Eye (tissue), 1 donor: Measurements from ENCODE around the gene WDR44.
"Not testable (repeated sequence)": the region's sequence is repeated elsewhere in the genome, so short reads cannot be mapped to it uniquely, and the experiment has no call there.

Source experiments
- DNase-seq: peaks from one replicate; pipeline ENCODE4 v3.0.0-alpha.2; 2015

Gene WDR44

GRCh38 chrX:118345464-118346257 is at the start of gene WDR44:
WDR44 (plus strand) TSS chrX:118346106; CDS start chrX:118346504, 398 bp downstream.
- DNase-seq, result peak; percentile 97

- DNase-seq, result not testable (repeated sequence)
These were observed 40.1 kb upstream of the WDR44 start for GRCh38 chrX:118305827-118306226.

GRCh38 chrX:118315529-118315928 is 30.4 kb upstream of the WDR44 start:
- no peak for DNase-seq

DNA sequence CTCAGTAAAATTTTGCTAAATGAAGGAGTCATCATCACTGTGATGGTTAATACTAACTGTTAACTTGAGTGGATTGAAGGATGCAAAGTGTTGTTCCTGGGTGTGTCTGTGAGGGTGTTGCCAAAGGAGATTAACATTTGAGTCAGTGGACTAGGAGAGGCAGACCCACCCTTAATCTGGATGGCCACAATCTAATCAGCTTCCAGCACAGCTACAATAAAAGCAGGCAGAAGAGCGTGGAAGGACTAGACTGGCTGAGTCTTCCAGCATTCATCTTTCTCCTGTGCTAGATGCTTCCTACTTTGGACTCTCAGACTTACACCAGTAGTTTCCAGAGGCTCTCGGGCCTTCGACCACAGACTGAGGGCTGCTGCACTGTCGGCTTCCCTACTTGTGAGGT is 21.3 kb upstream of the WDR44 start:
- DNase-seq, result no peak

DNA sequence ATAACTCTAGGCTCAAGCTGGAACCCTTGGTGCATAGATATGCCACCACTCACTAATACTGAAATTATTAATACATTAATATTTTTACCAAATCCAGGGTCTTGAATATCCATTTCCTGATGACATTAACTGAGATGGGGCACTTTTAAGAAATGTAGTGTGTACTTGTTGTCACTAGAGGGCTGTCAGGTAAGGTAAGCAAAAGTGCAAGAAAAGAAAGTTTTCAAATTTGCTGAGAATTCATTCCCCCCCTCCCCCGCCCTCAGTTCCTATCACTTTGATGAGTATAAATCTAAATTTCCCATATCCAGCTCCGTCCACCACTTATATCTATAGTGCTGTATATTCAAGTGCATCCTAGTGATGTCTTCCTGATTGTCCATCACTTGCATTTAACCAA is 20.5 kb upstream of the WDR44 start:
- no peak for DNase-seq

- DNase-seq, result no peak
These were observed 16.7 kb upstream of the WDR44 start for GRCh38 chrX:118329175-118329574.

DNA sequence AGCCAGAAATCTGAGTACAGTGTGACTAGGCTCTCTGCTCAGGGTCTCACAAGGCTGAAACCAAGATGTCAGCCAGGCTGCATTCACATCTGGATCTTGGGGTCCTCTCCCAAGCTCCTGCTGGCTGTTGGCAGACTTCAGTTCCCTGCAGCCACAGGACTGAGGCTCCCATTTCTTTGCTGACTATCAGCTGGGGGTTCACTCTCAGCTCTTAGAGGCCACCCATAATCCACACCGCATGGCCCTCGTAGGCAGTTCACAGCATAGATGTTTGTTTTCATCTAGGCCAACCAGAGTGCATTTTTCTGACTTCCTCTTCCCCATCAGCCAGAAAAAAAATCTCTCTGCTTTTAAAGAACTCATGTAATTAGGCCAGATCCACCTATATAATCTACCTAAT is 8.2 kb upstream of the WDR44 start:
- no peak for DNase-seq

DNA sequence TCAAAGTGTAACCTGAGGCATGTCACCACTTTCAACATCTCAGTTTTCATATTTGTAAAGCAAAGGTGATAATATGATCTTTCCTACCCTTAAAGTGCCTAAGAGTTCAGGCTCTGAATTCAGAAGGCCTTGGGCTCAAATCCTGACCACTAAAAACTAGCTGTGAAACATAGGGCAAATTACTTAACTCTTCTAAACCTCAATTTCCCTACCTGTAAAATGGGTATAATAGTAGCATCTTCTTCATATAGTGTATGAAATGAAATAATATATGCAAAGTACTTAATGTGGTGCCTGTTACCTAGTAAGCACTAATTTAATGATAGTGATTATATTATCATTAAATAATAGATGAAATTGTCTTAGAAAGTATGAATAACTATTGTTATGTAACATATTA is 7.0 kb upstream of the WDR44 start:
- no peak for DNase-seq

DNA sequence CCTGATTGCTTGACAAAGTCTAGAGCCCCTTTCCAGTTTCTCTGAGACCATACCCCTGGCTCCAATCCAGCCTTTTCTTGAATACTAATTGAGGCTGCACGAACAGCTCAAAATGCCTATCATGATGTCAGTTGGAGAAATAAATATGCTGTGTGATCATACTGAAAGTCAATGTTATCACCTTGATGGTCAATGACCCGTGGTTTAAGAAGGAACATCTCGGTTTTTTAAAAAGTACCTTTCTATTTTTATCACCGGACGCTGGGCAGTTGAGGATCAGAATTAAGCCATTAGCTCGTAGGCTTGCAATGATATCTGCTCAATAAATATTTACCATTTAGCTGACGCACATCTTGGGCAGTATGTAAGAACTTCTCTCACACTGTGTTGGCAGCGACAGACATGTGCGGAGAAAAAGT is 852 bp upstream of the WDR44 start:
- no peak for DNase-seq

- DNase-seq, result no peak
These were observed 570 bp downstream of the WDR44 start for GRCh38 chrX:118346258-118347094.

DNA sequence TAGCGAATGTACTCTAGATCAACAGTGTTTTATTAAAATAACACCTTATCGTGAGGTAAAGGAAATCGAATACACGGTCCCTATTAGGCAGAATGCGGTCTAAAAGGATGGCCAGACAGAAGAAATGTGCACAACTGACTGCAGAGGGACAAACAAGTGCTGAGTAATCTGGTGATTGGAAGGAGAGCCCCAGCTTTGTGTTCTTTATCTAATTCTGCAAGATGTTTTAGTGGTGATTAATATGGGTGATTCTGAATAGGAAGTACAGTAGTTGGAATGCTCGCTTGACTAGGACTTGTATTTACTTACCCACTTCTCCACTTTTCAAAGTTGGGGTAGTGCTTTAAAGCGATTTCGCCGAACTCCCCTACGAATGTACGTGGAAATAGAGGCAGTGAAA is 1.2 kb downstream of the WDR44 start:
- peak; percentile 44 for DNase-seq

DNA sequence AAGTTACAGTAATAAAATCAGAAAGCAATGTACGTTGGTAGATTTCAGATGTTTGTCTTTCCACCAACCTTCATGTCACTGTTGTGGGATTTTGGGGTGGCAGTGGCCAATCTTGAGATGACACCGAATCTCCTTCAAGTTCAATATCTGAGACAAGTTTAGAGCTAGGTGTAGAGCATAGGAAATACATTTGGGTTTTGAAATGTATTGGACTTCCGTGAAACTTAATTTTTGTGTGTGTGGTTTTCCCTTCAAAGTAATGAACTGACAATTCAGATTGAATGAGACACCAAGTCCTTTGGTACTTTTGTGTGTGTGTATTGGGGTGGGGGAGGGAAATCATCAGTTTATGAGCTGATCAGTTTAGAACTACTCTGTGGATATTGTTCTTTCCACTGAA is 1.8 kb downstream of the WDR44 start:
- no peak for DNase-seq

GRCh38 chrX:118348186-118348810 is 2.4 kb downstream of the WDR44 start:
- no peak for DNase-seq

DNA sequence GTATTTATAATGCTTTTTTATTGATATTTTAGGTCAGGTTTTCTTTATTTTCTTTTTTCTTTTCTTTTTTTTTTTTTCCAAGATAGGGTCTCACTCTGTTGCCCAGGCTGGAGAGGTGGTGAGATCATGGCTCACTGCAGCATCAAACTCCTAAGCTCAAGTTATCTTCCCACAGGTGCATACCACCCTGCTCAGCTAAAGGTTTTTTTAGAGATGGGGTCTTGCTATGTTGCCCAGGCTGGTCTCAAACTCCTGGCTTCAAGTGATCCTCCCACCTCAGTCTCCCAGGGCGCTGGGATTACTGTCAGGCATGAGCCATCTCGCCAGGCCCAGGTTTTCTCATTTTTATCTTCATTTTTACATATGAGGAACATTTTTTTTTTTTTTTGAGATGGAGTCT is 3.3 kb downstream of the WDR44 start:
- DNase-seq, result no peak

DNA sequence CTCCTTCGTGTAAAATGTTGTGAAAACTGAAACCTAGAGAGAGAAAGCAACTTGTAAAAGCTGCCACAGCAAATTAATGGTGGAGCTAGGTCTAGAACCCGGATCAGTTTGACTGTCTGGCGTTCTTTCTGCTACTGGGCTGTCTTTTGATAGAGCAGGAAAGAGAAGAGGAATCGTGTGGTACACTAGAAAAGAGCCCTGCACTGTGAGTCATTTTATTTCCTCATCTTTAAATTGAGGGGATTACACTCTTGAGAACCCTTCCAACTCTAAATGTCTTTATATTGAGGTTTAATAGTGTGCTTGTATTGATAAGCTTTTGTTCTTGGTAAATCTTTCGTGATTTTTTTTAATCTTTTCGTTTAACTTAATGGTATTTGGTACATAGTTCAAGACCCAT is 4.3 kb downstream of the WDR44 start:
- DNase-seq, result no peak

DNA sequence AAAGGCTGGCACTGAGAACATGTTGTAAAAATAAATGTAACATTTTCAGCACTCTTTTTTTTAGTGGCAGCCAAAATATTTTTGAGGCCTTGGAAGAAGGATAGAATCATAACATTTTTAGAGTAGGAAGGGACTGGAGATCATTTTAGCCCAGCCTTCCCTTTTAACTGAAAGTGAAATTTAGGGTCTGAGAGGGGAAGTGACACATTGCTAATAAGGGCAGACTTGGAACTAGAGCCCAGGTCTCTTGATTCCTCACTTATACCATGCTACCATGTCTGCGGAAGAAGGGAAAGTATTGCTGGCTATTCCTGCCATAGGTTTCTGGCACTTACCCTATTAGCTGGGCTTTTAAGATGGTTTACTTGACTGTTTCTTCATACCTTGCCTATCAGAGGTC is 4.8 kb downstream of the WDR44 start:
- no peak for DNase-seq

GRCh38 chrX:118352566-118352965 is 6.7 kb downstream of the WDR44 start:
- no peak for DNase-seq

DNA sequence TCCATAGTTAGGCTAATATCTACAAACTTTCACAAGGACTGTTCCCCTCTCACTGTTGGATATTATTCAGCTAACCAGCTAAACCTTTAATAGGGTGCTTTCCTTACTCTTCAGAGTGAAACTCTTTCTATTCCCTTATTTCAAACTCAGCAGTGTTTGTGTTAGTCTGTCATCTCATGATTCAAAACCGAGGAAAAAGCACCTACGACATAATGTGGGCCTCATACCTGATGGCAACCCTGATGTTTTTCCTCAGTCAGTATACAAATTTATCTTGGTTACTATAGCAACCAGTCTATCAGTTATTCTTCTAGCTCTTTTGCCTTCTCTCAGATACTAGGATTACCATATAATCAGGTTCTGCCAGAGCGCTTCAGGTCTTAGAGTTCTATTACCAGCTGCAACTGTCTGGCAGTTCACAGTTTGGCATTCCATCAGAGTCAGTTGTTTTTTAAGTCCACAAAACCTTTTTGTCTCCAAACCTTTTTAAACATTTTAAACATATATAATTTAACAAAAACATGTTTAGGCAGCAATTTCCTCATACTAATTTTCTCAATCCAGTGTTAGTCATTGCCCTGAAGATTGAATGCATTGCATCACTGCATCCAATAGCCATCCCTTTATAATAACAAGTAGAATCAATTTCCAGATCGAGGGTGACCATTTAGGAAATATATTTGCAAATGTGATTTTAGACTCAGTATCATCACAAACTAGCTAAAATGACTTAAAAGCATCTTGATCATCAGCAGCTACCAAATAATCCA is 7.4 kb downstream of the WDR44 start:
- DNase-seq, result no peak

DNA sequence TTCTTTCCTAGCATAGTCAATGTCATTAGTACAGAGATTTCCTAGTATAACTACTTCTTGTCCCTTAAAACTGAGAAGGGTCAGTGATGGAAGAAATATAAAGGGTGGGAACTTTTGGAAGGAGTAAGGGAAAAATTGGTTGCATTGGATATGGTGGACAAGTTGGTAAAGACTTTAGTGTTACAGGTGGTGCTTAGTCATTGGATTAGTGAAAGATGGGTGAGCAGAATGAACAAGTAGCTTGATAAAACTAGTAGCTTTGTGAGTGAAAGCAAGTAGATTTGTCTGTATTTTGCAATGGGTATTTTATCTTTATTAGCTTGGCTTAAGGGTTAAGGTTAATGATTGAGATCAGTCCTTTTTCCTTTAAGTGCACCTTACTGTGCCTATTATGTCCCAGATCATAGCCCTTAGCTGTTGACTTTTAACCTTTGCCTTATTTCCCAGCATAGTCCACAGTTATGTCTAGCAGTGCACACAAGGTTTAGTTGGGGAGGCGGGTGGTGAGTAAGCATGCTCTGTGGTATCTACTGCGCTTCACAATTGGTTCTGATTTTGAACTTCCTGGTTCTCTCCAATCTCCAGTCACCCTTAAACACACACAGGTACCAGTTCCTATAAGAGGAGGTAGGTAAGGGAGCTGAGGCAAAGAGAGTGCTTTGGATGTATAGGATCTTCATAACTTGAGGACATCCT is 9.5 kb downstream of the WDR44 start:
- no peak for DNase-seq

DNA sequence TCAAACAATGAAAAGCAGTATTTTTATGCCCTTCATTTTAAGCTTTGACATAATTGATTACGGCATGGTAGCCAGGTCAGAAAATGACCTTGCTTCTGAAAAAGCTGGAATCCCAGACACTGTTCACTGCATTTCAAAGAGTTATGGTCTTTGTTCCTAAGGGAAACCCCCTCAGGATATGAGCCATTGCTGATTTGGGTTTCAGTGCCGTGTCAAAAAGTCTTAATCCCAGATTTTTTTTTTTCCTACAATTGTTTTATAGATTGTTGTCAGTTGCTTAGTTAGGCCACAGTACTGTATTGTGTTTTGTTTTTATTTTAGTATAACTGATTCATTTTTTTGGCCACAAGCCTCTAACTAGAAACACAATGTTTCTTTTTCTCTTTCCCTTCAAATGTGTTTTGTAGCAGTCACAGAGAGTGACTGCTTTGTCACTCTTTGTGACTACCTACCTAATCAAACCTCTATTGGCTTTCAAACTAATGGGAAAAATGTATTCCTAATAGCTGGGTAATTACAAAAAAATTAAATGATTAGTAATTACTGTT is 10.3 kb downstream of the WDR44 start:
- no peak for DNase-seq

DNA sequence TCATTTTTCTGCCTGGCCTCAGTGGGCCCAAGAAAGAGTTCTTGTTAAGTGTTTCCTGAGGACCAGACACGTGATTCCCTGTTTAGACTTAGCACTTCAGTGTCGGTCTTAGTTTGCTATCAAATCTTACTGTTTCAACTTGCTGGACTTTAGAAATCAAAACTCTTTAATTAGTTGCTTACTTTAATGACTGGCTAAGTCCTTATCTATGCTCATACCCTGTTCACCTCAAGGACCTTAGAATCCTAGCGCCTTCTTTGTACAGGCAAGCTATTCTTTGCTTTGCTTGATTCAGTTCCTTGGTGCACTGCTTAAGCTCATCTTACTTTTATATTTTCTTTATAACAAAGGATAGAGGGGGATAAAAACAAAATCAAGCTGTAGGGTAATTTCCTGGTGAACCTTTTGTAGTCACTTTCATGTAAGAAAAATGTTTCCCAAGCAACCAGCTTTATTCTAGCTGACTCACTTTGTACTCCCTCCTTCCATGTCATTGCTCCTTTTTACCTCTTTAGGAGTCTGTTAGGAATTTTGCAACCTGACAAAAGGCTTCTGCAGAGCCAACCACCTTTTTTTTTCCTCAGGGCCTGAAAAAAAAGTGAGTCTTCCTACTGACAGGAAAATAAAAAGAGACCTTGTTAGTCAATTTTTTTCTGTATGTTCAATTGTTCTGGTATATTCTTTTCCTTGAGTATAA is 14.7 kb downstream of the WDR44 start:
- no peak for DNase-seq
